ENCODE results near the gene CPPED1.

DNA sequence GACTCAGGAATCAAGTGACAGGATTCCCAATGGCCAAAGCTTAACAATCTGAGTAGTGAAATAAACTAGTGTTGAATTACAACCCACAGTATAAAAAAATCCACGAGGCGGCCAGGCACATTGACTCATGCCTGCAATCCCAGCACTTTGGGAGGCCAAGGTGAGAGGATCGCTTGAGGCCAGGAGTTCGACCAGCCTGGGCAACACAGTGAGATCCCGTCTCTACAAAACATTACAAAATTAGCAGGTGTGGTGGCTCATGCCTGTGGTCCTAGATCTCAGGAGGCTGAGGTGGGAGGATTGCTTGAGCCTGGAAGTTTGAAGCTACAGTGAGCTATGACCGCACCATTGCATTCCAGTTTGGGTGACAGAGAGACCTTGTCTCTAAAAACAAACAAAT, 133.8 kb downstream of the CPPED1 start:
- TF ChIP-seq, protein P1, sequence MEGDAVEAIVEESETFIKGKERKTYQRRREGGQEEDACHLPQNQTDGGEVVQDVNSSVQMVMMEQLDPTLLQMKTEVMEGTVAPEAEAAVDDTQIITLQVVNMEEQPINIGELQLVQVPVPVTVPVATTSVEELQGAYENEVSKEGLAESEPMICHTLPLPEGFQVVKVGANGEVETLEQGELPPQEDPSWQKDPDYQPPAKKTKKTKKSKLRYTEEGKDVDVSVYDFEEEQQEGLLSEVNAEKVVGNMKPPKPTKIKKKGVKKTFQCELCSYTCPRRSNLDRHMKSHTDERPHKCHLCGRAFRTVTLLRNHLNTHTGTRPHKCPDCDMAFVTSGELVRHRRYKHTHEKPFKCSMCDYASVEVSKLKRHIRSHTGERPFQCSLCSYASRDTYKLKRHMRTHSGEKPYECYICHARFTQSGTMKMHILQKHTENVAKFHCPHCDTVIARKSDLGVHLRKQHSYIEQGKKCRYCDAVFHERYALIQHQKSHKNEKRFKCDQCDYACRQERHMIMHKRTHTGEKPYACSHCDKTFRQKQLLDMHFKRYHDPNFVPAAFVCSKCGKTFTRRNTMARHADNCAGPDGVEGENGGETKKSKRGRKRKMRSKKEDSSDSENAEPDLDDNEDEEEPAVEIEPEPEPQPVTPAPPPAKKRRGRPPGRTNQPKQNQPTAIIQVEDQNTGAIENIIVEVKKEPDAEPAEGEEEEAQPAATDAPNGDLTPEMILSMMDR (IDR thresholded peaks at IDR 0.05), result no peak
- TF ChIP-seq ZFX (IDR thresholded peaks at IDR 0.05; ENCODE audit: borderline replicate concordance), result no peak
